Smooth muscle cell (in vitro differentiated cells): ENCODE results near the gene RPUSD3. TPM values are rescaled to one million over a fixed set of nuclear protein-coding genes. Genes with fewer than 3 reads are reported as not detected.

Experiments used
- DNase-seq: peaks from one replicate; lab custom pipeline; 2025; ENCODE audit not compliant: unreplicated experiment; lab: John Stamatoyannopoulos, UW
- H2AFZ ChIP-seq: fragments of 200-600 bp; sonication (generic); 2 replicates; pipeline ENCODE4 v1.6.0; 2016; ENCODE audit warnings: antibody characterized with exemption, low read depth, mild to moderate bottlenecking
- H3F3A ChIP-seq: fragments of 200-600 bp; sonication (generic); 2 replicates; pipeline ENCODE4 v1.6.0; 2017; ENCODE audit warnings: antibody characterized with exemption, low read depth
- H3K27ac ChIP-seq: fragments of 200-600 bp; sonication (generic); 2 replicates; pipeline ENCODE4 v1.5.1; 2016; ENCODE audit warnings: low read depth, mild to moderate bottlenecking
- H3K27me3 ChIP-seq: fragments of 200-600 bp; sonication (generic); 2 replicates; pipeline ENCODE4 v1.6.1; 2016; ENCODE audit warnings: low read depth, mild to moderate bottlenecking
- H3K36me3 ChIP-seq: fragments of 200-600 bp; sonication (generic); 2 replicates; pipeline ENCODE4 v1.5.1; 2016; ENCODE audit warnings: low read depth
- H3K4me1 ChIP-seq: fragments of 200-600 bp; sonication (generic); 2 replicates; pipeline ENCODE4 v1.5.1; 2016; ENCODE audit warnings: low read depth
- H3K4me2 ChIP-seq: fragments of 200-600 bp; sonication (generic); 2 replicates; pipeline ENCODE4 v1.6.0; 2016; ENCODE audit warnings: mild to moderate bottlenecking
- H3K4me3 ChIP-seq: fragments of 200-600 bp; sonication (generic); 2 replicates; pipeline ENCODE4 v1.5.1; 2016; ENCODE audit warnings: mild to moderate bottlenecking
- H3K79me2 ChIP-seq: fragments of 200-600 bp; sonication (generic); 2 replicates; pipeline ENCODE4 v1.6.0; 2016; ENCODE audit warnings: low read depth, mild to moderate bottlenecking
- H3K9ac ChIP-seq: fragments of 200-600 bp; sonication (generic); 2 replicates; pipeline ENCODE4 v1.6.0; 2016; ENCODE audit warnings: low read depth
- H3K9me3 ChIP-seq: fragments of 200-600 bp; sonication (generic); replicated peaks from 2 replicates; pipeline ENCODE4 v1.5.1; 2016; ENCODE audit warnings: low read depth
- H4K20me1 ChIP-seq: fragments of 200-600 bp; sonication (generic); 2 replicates; pipeline ENCODE4 v1.6.0; 2016; ENCODE audit warnings: low read depth
- WGBS: methylation state at CpG from one replicate; pipeline ENCODE4 v1.1.7; 2016; ENCODE audit warnings: low lambda C conversion rate; 5-methylcytosine and 5-hydroxymethylcytosine counted together
- polyA plus RNA-seq: library from polyadenylated mRNA; unstranded; fragments of >200 nt; fragmentation: Nextera tagmentation; extraction: Ambion mirVana; gene quantifications from 2 replicates; pipeline ENCODE4 v1.2.1, GENCODE V29; 2016
- total RNA-seq: library from RNA; depleted of rRNA; stranded (reverse); fragments of >200 nt; gene quantifications from 2 replicates; pipeline ENCODE4 v1.2.3, GENCODE V29; 2014
- TF ChIP-seq, protein P1 (sequence below): fragments of 200-600 bp; sonication (generic); IDR thresholded peaks from 2 replicates; pipeline ENCODE4 v1.5.1; 2017; ENCODE audit warnings: borderline replicate concordance, mild to moderate bottlenecking, antibody characterized with exemption; ENCODE audit not compliant: insufficient read depth, poor library complexity, severe bottlenecking

Gene RPUSD3
- total and polyA plus RNA-seq, 2 experiments from 2014 or later: 62.8 to 84.6 TPM

DNA sequence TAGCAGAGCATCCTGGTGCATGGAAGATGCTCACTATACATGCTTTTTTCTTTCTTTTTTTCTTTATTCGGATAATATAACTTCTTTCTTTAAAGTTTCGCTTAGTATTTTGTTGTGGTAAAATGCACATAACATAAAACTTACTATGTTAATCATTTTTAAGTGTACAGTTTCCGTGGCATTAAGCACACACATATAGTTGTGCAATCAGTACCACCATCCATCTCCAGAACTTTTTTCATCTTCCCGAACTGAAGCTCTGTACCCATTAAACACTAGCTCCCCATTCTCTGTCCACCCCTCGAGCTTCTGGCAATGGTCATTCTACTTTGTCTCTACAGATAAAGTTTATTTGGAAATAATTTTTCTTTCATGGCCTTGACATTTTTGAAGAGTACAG is 45.6 kb upstream of the RPUSD3 start:
- TF ChIP-seq, protein P1, sequence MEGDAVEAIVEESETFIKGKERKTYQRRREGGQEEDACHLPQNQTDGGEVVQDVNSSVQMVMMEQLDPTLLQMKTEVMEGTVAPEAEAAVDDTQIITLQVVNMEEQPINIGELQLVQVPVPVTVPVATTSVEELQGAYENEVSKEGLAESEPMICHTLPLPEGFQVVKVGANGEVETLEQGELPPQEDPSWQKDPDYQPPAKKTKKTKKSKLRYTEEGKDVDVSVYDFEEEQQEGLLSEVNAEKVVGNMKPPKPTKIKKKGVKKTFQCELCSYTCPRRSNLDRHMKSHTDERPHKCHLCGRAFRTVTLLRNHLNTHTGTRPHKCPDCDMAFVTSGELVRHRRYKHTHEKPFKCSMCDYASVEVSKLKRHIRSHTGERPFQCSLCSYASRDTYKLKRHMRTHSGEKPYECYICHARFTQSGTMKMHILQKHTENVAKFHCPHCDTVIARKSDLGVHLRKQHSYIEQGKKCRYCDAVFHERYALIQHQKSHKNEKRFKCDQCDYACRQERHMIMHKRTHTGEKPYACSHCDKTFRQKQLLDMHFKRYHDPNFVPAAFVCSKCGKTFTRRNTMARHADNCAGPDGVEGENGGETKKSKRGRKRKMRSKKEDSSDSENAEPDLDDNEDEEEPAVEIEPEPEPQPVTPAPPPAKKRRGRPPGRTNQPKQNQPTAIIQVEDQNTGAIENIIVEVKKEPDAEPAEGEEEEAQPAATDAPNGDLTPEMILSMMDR: no peak
- no peak overlapping the region for H3K4me3 ChIP-seq
- H3K36me3 ChIP-seq: no peaks in the 10 kb centered on the region
- peaks cover 19% of the 10 kb centered on the region for H3K79me2 ChIP-seq
- H3K4me2 ChIP-seq: no peak overlapping the region
- peaks cover 9% of the 10 kb centered on the region for H3K4me1 ChIP-seq
- no peaks in the 10 kb centered on the region for H4K20me1 ChIP-seq
- no peak overlapping the region for H3K9ac ChIP-seq
- no peak overlapping the region for H3K27ac ChIP-seq
- no peaks in the 10 kb centered on the region for H3K27me3 ChIP-seq
- 82% methylated on average over 5 of the region's 5 CpGs for WGBS
- no peak overlapping the region for H2AFZ ChIP-seq
- peaks cover 10% of the 10 kb centered on the region for H3F3A ChIP-seq
- no peaks in the 10 kb centered on the region for H3K9me3 ChIP-seq
- no peak for DNase-seq

DNA sequence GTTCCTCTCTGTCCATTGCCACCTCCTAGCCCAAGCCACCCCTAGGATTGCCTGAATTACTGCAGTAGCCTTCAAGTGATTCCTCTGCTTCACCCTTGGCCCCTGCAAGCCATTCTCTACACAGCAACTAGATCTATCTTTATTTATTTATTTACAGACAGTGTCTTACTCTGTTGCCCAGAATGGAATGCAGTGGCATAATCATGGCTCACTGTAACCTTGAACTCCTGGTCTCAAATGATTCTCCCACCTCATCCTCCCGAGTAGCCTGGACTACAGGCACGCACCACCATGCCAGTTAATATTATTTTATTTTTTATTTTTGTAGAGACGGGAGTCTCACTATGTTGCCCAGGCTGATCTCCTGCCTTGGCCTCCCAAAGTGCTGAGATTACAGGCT is 44.7 kb upstream of the RPUSD3 start:
- Histone ChIP-seq H3K9ac (no peak overlapping the region), H3K4me2 (no peak overlapping the region), H4K20me1 (no peaks in the 10 kb centered on the region), H3K36me3 (no peaks in the 10 kb centered on the region), H3K27ac (no peak overlapping the region), H3K4me3 (no peak overlapping the region), H3K4me1 (peaks cover 15% of the 10 kb centered on the region), H2AFZ (no peak overlapping the region), H3K27me3 (no peaks in the 10 kb centered on the region), H3K79me2 (peaks cover 19% of the 10 kb centered on the region), H3K9me3 (no peaks in the 10 kb centered on the region), H3F3A (peaks cover 19% of the 10 kb centered on the region)
- TF ChIP-seq, protein P1: no peak
- WGBS: 94% methylated on average over 3 of the region's 3 CpGs
- DNase-seq: no peak

DNA sequence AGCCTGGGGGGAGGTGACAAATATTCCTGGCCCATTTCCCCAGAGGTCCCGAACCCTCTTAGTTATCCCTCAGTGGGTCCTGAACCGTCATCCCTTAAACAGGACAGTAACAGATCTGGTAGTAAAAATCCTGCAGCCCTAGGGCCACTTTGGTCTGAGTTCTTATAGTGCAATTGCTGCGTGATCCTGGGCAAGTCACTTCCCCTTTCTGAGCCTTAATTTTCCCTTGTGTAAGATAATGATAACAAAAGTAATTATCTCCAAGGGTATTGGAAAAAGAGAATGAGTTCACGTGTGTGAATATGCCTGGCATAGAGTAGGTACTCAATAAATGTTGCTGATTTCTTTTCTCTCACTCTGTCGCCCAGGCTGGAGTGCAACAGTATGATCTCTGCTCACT is 43.7 kb upstream of the RPUSD3 start:
- Histone ChIP-seq H3F3A (peaks cover 20% of the 10 kb centered on the region), H3K27ac (no peak overlapping the region), H2AFZ (no peak overlapping the region), H3K9me3 (no peaks in the 10 kb centered on the region), H3K36me3 (no peaks in the 10 kb centered on the region), H3K9ac (no peak overlapping the region), H3K4me1 (peaks cover 15% of the 10 kb centered on the region), H3K79me2 (peaks cover 19% of the 10 kb centered on the region), H3K4me2 (no peak overlapping the region), H3K4me3 (no peak overlapping the region), H3K27me3 (no peaks in the 10 kb centered on the region), H4K20me1 (no peaks in the 10 kb centered on the region)
- TF ChIP-seq, protein P1: no peak
- DNase-seq: no peak
- WGBS: 95% methylated on average over 5 of the region's 5 CpGs

DNA sequence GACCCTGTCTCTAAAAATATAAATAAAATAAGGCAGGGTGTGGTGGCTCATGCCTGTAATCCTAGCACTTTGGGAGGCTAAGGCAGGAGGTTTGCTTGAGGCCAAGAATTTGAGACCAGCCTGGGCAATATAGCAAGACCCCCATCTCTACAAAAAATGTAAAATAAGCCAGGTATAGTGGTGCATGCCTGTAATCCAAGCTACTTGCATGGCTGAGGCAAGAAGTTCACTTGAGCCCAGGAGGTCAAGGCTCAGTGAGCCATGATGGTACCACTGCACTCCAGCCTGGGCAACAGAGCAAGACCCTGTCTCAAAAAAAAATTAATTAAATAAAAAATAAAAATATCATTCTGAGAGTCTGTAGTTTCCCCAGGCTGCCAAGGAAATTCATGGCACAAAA is 42.5 kb upstream of the RPUSD3 start:
- Histone ChIP-seq H3K4me1 (peaks cover 9% of the 10 kb centered on the region), H3K79me2 (peaks cover 9% of the 10 kb centered on the region), H3K9ac (no peak overlapping the region), H3K4me2 (no peak overlapping the region), H3K27ac (no peak overlapping the region), H2AFZ (no peak overlapping the region), H3K4me3 (no peak overlapping the region), H3K27me3 (no peaks in the 10 kb centered on the region), H3K9me3 (no peaks in the 10 kb centered on the region), H3K36me3 (no peaks in the 10 kb centered on the region), H3F3A (peaks cover 20% of the 10 kb centered on the region), H4K20me1 (no peaks in the 10 kb centered on the region)
- TF ChIP-seq, protein P1: no peak
- DNase-seq: no peak
